Stromal cell of bone marrow (primary cell): Measurements from ENCODE around the gene MSANTD2.

ENCODE experiments used
- DNase-seq: peaks from one replicate; pipeline ENCODE4 v3.0.0-alpha.2; 2012; ENCODE audit warnings: low read depth

Gene MSANTD2

DNA sequence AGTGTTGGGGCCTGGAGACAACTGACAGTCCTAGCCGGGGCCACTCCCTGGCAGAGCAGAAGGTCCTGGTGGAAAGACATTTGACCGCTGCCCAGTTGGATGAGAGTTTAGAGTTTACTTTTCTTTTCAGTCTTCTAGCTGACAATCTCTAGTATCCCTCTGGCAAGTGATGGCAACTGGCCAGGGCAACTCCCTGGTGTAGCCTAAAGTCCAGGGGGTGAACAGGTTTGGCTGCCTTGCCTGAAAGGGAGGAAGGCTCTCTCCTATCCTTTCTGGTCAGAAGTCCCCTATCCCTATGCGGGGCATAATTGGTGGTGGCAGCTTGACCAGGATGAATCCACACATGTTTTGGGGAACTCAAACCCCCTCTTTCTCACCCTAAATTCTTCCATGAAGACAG is 16.8 kb upstream of the MSANTD2 start:
- DNase-seq, result no peak

DNA sequence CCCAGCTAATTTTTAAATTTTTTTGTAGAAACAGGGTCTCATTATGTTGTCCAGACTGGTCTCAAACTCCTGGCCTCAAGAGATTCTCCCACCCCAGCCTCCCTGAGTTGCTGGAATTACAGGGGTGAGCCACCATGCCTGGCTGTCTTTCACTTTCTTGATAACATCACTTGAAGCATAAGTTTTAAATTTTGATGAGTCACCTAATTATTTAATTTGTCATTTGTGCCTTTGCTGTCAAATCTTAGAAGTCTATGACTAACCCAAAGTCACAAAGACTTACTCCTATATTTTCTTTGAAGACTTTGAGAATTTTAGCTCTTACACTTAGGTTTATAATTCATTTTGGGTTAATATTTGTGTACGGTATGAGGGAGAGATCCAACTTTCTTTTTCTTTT is 14.5 kb upstream of the MSANTD2 start:
- DNase-seq, result no peak

DNA sequence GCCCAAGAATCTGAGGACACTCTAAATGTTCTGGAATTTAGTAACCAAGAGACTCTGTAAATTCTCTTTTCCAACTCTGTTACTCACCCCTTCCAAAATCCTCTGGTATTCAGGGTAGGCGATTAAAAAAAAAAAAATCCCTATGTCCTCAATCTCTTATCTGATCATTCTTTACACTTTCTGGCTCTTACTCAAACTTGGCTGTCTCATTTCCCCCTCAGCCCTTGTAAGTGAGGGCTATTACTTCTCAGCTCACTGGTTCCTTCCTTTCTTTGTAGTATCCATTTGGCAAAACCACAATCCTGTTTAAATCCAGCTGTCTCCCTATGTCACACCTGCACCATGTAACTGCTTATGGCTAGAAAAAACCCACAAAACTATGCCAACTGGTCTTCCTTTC is 12.7 kb upstream of the MSANTD2 start:
- no peak for DNase-seq

DNA sequence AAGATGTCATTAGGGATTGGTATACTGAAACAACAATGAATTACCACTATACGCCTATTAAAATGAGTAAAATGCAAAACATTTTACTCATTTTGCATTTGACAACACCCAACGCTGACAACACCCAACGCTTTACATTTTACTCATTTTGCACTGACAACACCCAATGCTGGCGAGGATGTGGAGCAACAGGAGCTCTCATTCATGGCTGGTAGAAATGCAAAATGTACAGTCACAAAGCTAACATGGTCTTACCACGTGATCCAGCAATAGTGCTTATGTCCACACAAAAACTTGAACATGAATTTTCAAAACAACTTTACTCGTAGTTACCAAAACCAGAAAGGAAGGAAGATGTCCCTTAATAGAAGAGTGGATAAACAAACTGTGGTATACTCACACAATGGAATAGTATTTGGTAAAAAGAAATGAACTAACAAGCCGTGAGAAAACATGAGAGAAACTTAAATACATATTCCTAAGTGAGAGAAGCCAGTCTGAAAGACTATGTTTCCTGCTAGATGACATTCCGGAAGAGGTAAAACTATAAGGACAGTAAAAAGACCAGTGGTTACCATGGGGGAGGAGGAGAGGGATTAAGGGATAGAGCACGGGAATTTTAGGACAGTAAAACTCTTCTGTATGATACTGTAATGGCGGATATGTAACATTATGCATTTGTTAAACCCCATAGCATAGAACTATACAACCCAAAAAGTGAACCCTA is 11.4 kb upstream of the MSANTD2 start:
- no peak for DNase-seq

DNA sequence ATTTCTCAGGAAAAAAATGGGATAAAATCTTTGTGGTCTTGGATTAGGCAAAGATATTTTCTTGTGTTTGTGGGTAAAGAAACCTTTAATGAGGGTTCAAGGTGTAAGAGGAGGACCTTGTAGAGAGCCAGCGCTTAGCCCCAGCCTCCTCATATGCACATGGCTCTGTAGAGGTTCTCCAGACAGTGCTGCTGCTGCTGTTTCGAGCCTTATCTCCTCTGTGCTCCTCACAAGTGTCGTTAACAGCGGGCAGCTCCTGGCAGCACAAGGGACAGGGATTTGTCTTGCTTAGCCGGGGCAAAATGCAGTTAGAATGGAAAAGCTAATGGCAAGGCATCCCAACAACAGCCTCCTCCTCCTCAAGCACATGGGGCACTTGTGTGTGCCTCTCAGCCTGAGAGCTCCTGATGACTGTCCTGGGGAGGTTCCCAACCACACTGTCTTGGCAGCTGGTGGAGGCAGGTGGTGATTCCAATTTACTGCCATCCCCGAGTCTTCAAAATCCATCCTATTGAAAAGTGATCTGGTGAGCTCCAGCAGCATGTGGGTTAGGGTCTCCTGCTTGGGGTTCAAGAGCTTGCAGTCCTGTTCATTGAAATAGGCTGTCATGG is 7.6 kb upstream of the MSANTD2 start:
- no peak for DNase-seq

DNA sequence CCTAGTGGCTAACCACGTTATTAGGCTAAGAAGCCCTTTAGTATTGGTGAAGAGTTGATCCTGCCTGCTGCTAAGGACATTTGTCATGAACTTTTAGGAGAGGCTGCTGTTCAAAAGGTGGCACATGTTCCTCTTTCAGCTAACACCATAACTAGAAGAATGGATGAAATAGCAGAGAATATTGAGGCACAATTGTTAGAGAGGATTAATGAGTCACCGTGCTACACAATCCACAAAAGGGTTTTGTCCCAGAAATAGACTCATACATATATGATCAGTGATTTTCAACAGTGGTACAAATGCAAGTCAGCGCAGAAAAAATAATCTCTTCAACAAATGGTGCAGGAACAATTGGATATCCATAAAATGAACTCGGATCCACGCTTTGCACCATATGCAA is 7.0 kb upstream of the MSANTD2 start:
- no peak for DNase-seq

DNA sequence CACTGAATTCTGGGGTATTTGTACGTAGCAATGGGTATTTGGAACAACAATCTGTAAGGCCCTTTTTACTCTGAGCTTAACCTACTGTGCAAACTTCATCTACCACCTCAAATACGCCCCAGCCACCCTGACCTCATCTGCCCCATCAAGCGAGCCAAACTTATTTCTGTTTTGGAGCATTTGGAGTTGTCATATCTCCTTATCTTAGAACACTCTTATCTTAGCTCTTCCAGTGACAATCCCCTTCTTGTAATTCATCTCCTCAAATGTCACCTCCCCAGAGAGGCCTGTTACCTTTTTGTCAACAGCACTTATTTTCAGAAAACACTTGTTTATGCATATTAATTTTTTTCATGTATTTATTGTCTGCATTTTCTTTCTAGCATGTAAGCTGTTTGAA is 4.7 kb upstream of the MSANTD2 start:
- no peak for DNase-seq

DNA sequence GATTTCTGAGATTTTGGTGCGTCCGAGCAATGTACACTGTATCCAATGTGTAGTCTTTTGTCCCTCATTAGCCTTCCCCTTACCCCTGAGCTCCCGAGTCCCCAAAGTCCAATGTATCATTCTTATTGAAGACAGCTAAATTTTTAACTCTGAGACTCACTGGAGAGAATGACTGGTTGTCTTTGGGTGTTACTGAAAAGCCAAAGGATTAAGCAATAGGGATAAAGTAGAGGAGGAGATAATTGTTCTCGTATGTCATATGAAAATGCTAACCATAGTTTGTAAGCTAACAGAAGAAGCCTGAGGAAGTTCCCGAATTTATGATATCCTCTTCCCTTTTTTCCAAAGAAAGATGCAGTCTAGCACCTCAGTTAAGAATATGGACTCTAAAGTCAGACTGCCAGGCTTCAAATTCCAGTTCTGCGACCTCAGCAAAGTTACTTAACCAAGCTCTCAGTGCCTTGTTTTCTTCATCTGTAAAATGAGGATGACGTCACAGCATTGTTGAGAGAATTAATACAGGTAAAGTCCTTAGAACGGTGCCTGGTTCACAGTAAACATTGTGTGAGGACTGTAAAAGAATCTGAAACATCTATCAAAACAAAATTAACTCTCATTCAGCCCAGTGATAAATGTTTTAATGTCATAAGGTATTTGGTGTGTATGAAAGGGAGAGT is 1.6 kb upstream of the MSANTD2 start:
- no peak for DNase-seq

DNA sequence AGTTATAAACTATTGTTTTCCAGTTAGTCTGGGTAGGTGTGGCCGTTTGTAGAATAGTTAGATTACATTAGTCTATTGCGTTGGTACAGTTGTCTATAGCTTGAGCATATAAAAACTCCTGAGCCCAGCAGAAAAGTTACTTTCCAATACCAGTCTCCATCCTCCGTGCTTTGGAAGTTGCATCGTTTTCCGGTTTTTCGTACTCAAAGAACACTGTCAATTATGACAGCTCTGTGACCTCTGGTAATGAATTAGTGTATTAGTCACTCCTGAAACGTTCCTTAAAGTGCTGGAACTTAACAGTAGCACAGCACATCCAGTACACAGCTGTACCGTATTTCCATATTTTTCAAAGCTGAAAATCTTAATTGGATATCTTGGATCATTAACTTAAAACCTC is 808 bp upstream of the MSANTD2 start:
- DNase-seq, result no peak

DNA sequence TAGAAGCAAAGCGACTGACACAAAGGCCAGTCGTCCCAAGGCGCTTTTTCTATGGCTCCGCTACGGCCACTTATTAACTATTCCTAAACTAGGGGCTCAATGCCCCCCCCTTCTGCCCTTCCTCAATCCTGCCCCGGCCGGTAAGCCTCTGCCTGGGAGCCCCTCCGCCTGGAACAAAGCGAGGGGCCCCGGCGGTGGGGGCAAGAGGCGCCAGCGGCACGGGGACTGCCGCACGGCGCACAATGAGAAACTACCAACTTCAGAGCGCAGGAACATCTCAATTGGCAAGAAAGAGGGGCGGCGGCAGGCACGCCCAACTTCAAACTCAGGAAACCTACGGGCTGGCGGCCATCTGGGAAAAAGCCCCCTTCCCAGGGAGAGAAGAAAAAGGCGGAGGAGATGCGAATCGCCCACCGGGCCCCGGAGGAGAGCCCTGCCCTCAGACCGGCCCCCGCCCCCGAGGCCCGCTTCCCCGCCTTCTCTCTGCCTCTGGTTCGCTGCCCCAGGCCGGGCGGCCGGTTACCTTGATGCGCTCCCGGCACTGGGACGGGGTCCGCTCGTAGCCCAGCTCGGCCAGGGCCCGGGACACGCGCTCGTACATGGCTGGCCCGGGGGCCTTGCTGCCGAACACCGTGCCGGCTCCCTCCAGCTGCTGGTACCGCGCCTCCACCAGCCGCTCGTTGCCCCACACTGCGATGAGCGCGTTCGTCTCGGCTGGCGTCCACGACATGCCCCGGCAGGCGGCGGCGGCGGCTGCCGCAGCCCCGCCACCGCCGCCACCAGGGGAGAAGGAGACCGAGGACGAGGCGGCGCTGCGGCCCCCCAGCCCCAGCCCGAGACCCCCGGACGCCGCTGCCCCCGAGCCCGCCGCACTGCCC is 619 bp downstream of the MSANTD2 start:
- no peak for DNase-seq

DNA sequence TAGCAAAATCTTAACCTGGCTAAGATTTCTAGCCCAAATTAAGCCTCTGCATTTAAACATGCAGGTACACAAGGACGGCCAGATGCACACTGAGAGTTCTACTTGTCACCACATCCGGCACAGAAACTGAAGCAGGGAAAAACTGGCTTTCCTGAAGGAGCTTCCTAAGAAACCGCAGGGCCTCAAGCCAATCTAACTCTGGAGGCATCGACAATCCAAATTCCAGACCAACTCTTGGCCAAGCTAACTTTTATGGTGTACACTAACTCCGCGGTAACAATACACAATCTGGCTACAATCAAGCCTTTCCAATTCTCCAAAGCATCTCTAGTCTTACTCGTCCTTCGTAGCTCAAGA is 1.2 kb downstream of the MSANTD2 start:
- DNase-seq, result peak; percentile 41

DNA sequence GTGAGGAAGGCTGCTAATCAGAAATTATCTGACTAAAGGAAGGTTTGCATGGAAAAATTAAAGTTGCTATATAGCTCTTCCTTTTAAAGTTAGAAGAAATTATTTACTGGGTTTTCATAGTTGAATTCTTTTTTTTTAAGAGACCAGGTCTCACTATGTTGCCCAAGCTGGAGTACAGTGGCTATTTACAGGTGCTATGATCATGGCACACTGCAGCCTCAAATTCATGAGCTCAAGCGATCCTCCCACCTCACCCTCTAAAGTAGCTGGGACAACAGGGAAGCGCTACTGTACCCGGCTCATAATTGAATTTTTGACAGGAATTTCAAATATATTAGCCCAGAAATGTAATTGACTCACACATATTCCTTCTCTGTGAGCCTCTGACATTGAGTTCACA is 3.9 kb downstream of the MSANTD2 start:
- no peak for DNase-seq

DNA sequence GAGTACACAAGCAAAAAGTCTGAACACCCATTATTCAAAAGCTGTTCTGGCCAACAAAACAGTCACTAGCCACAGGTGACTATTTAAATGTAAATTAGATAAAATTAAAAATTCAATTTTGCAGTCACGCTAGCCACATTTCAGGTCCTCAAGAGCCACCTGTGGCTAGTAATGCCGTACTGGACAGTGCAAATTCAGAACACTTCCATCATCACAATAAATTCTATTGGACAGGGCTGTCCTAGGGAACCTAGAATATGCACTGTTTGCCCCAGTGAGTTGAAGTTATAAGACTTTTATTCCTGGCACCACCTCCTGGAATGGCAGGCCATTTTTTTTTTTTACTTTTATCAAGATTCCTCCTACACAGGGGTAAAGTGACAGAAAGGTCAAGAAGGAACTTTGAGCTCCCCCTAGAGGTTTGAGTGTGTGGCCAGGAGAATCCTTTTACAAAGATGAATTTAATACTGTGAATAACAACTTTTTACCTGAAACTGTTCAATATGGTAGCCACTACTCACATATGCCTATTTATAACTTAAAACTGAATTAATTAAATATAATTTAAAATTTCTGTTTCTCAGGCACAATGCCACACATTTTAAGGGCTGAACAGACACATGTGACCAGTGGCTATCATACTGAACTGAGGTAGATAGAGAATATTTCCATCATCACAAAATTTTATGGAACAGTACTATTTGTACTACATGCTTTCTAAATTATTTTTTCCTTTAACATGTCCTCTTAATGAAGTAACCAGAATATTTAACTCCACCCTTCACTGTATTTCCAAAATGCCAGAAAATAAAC is 6.5 kb downstream of the MSANTD2 start:
- no peak for DNase-seq

DNA sequence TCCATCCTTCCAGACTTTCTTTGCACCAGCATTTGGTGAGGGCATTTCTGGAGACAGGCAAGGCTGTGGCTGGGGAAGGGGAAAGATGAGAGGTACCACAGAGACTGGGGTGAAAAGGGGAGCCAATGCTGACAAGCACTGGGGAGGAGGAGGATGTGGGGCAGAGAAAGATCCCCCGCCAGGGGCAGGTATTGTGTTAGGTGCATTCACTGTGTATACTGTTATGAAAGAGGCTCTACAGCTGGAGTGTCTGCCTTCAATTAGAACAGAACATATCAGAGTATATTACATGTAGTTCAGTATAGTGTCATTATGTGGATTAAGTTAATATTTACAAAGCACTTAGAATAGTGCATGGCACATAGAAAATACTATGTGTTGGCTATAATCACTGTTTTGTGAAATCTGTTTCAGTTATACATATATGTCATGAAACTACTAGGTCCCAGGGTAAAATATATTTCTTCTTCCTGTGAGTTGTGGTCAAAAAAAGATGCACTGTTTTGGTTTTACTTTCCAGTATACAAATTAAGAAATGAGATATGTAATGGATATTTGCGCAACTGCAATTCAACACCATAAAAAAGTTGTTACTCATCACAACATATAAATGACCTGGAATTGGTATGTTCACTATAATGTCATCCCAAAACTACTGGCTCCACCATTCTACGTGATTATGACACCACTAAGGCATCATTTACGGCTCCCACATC is 8.4 kb downstream of the MSANTD2 start:
- no peak for DNase-seq

DNA sequence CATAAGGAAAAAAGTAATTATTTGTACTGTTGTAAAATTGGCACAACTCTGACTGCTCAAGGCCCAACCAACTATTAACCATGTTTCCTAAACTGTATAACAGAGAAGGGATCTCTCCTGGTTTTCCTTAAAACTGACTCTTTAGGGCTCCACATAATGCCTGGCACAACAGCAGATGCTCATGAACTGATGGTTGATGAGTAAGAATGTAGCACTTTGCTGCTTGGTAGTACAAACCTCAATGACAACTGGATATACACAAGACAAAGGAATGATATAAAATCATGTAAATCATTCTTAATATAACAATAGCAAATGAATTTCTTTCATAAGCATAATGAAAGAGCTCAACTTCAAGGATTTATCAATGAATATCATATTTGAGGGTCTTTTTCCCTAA is 11.7 kb downstream of the MSANTD2 start:
- DNase-seq, result no peak

DNA sequence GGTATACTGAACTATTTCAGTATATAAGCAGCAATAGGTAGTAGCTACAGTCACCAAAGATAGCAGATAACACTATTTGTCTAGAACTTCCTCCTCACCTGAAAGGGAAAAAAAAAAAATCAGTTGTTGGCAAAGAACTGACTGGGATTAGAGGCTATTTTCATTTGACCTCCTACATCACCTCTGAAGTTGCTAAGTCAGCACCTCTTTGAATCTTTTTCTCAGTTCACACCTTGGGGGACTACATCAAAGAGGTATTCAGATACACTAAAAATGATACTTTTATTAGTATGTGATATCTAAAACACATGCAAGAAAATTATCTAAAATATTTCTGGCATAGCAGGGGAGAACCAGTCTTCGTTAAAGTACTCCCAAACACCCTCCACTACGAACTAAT is 16.2 kb downstream of the MSANTD2 start:
- DNase-seq, result no peak

DNA sequence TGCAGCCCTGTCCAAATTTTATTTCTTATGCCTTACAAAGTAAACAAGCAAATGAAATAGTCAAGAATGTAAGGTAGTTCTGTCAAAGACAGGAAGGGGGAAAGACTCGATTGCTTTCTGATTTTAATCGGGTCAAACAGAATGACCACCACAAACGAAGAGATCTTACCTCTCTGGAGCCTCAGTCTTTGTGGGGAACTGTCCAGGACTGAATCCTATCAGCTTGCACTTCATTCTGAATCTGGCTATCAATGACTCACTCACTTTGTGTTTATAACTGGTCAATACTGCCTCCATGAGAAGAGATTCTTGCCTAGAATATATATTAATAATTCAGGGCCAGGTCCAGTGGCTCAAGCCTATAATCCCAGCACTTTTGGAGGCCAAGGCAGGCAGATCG is 17.2 kb downstream of the MSANTD2 start:
- no peak for DNase-seq

DNA sequence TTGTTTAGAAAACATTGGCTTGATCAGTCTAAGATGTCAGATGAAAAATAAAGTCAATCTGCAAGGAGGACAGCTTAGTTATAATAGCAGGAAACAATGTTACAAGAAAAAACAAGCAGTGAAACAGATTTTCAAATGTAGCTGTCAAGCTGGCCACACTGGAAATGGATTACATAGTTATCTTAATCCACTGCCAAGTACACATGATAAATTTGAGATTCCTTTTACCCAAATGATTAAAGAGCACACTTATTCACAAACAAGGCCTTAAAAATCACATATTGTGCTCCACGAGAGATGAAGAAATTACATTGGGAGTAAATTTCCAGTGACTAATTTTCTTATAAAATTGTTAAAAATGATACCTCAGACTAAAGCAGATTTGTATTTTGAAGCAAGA is 20.6 kb downstream of the MSANTD2 start:
- DNase-seq, result no peak

DNA sequence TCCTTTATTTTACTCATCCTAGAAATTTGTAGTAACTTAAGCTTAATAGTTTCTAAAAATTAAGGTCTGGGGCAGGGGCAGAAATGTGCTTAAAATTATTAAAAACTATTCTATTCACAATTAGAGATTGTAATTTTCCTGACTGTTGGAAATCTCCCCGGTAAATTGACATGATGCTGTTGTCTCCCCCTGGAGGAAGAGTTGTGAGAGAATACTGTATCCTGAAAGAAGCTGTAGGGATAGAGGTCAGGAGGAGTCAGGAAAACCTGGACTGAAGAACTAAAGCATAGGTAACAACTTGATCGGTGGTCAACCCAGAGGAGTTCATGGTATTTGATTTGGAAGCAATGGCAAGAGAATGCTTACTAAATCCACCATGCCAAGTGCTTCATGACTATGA is 21.9 kb downstream of the MSANTD2 start:
- no peak for DNase-seq

DNA sequence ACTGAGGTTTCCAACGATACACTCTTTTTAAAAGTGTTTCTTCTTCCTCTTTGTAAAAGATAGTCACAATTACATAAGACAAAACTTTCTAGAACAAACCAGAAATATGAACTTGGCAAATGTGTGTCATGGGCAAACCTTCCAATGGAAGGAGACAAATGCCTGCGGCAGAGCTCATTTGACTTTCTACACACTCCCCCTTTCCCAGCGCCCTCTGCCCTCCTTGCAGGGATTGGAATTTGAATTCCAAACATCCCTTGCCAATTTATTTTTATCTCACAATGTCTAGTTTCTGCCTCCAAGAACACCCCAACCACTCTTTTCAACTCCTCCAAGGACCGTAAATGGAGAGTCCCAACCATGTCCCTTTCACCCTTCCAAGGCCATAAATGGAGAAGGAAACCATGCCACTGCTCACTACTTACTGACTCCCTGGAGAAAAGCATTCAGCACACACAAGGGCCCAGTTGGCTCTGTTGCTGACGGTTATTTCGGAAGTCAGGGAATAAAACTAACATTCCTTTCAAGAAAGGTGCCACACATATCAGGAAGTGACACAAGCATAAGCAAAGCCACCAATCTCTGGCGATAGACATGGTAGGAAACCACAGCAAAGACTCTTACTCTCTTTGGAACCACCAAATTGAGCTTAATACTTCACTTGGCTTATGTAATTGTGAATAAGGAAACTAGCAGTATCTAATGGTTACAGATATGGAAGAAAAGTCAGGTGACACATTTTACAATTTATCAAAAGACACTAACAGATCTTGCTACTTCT is 23.2 kb downstream of the MSANTD2 start:
- DNase-seq, result no peak
